ENCODE results near the gene RFX5.

- TF ChIP-seq CTCF (IDR thresholded peaks at IDR 0.05; ENCODE audit: low read length) (no peak), EZH2 (optimal IDR thresholded peaks at IDR 0.05; ENCODE audit: low read depth, low read length) (no peak), EZH2phosphoT487 (IDR thresholded peaks at IDR 0.05; ENCODE audit: low read length) (no peak)
These were observed 22.6 kb downstream of the RFX5 start for GRCh38 chr1:151324390-151324930.

Data from MM.1S (cell line).